Measurements from ENCODE around the gene THBS2.

The THBS2 gene

GRCh38 chr6:169234634-169235033 is 19.0 kb downstream of the THBS2 start:
- TF ChIP-seq REST (IDR thresholded peaks at IDR 0.05; ENCODE audit: insufficient read depth in 1 of 2, low read depth in 2 of 2, low read length in 2 of 2) (no peak), FOXP2 (optimal IDR thresholded peaks at IDR 0.05; ENCODE audit: borderline replicate concordance, extremely low read depth, extremely low read length, insufficient read depth) (no peak), TAF1 (IDR thresholded peaks at IDR 0.05; ENCODE audit: borderline replicate concordance, insufficient read depth, low read length) (no peak), SIN3A (IDR thresholded peaks at IDR 0.05; ENCODE audit: borderline replicate concordance, insufficient read depth, low read length) (no peak), POLR2AphosphoS5 (IDR thresholded peaks at IDR 0.05; ENCODE audit: low read depth, low read length) (no peak)

- no peak for TF ChIP-seq TAF1 (IDR thresholded peaks at IDR 0.05; ENCODE audit: borderline replicate concordance, insufficient read depth, low read length)
- no peak for TF ChIP-seq POLR2AphosphoS5 (IDR thresholded peaks at IDR 0.05; ENCODE audit: low read depth, low read length)
- no peak for TF ChIP-seq FOXP2 (optimal IDR thresholded peaks at IDR 0.05; ENCODE audit: borderline replicate concordance, extremely low read depth, extremely low read length, insufficient read depth)
These were observed 19.8 kb downstream of the THBS2 start for GRCh38 chr6:169233832-169234231.

GRCh38 chr6:169233181-169233580 is 20.5 kb downstream of the THBS2 start:
- no peak for TF ChIP-seq SIN3A (IDR thresholded peaks at IDR 0.05; ENCODE audit: borderline replicate concordance, insufficient read depth, low read length)
- no peak for TF ChIP-seq REST (IDR thresholded peaks at IDR 0.05; ENCODE audit: insufficient read depth in 1 of 2, low read depth in 2 of 2, low read length in 2 of 2)
- no peak for TF ChIP-seq POLR2AphosphoS5 (IDR thresholded peaks at IDR 0.05; ENCODE audit: low read depth, low read length)

GRCh38 chr6:169232507-169232931 is 21.1 kb downstream of the THBS2 start:
- TF ChIP-seq REST (IDR thresholded peaks at IDR 0.05; ENCODE audit: insufficient read depth in 1 of 2, low read depth in 2 of 2, low read length in 2 of 2): no peak
- no peak for TF ChIP-seq FOXP2 (optimal IDR thresholded peaks at IDR 0.05; ENCODE audit: borderline replicate concordance, extremely low read depth, extremely low read length, insufficient read depth)
- TF ChIP-seq POLR2AphosphoS5 (IDR thresholded peaks at IDR 0.05; ENCODE audit: low read depth, low read length): no peak
- no peak for TF ChIP-seq TAF1 (IDR thresholded peaks at IDR 0.05; ENCODE audit: borderline replicate concordance, insufficient read depth, low read length)
- no peak for TF ChIP-seq SIN3A (IDR thresholded peaks at IDR 0.05; ENCODE audit: borderline replicate concordance, insufficient read depth, low read length)

GRCh38 chr6:169231790-169232506 is 21.7 kb downstream of the THBS2 start:
- TF ChIP-seq FOXP2 (optimal IDR thresholded peaks at IDR 0.05; ENCODE audit: borderline replicate concordance, extremely low read depth, extremely low read length, insufficient read depth) (no peak), TAF1 (IDR thresholded peaks at IDR 0.05; ENCODE audit: borderline replicate concordance, insufficient read depth, low read length) (no peak), SIN3A (IDR thresholded peaks at IDR 0.05; ENCODE audit: borderline replicate concordance, insufficient read depth, low read length) (no peak), REST (IDR thresholded peaks at IDR 0.05; ENCODE audit: insufficient read depth in 1 of 2, low read depth in 2 of 2, low read length in 2 of 2) (no peak), POLR2AphosphoS5 (IDR thresholded peaks at IDR 0.05; ENCODE audit: low read depth, low read length) (no peak)
